ENCODE results near the gene CCDC12.

The CCDC12 gene

DNA sequence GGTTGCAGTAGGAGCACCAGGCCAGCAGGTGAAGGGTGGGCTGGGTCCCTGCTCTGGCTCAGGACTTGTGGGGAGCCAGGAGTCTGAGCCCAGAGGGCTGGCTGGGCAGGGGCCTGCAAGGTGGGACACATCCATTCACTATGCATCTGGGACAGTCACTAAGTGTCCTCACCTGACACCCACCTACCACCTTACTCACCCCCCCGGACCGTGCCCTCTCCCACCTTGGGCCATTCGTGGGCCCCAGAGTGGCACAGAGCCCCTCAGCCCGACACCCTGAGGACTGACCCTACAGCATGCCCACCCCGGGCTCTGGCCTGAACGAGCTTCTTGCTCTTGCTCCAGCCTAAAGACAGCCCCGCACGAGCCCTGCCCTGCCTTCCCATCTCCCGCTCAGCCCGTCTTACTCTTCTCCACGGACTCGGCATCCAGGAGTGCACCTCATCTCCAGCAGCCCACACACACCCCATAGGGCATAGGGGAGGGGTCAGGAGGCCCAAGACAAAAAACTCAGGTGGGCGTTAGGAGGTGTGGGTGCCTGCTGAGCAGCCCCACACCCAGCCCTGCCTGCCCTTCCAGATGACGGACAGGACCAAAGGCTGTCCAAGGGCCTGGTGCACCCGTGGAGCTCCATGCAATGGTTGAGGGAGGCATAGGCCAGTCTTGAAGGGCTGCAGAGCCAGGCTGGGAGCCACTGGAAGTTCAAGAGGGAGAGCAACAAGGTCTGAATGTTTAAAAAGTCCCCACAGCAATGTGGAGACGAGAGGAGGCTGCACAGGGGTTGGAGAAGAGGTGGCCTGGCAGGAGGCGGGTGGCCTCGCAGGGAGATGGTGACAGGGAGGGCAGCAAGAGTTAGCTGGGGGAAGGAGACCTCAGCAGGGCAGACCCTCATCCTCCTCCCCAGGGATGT, 72.0 kb downstream of the CCDC12 start:
- DNase-seq = no peak

DNA sequence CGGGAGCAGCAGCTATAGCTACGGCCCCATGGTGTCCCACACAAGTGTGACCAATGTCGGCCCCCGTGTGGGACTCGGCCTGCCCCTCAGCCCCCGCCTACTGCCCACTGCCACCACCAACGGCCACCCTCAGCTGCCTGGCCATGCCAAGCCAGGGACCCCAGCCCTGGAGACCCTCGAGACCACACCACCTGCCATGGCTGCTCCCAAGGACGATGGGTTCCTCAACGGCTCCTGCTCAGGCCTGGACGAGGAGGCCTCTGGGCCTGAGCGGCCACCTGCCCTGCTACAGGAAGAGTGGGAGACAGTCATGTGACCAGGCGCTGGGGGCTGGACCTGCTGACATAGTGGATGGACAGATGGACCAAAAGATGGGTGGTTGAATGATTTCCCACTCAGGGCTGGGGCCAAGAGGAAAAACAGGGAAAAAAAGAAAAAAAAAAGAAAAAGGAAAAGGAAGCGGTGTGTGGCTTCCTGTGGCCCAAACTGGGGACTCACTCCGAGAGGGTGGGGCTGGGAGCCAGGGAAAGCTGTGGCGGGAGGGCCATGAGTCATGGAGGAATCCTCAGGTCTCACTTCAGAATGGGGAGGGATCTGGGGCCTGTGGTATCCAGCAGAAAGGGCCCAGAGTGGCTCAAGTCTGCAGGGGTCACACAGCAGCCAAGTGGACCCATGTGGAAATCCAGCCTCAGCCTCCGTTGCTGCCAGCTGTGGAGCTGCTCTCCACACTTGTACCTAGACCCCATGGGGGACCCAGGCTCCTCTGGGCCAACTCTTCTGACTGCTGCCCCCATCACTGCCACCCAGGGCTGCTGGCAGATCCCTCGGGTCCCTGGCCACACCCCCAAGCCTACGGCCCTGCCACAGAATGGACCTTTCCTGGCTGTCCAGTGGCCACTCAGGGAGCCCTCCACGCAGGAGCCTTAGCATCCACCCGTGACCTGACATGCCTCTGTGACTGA, 72.9 kb downstream of the CCDC12 start:
- DNase-seq = no peak

DNA sequence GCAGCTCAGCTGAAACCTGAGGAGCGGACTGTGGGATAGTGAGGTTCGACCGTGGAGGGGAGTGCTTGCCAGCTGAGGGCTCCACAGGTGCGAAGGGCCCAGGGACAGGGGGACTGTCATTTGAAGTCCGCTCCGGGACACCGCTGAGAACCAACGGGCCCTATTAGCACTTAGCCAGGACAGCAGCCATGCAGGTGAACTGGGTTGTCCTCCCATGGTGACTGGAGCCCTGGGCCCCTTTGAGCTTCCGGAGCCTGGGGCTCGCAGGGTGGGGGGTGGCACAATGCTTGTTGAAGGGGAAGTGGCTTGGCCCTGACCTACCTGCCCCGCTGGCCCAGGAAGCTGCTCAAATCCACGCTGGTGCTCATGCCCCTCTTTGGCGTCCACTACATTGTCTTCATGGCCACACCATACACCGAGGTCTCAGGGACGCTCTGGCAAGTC, 74.3 kb downstream of the CCDC12 start:
- no peak for DNase-seq

DNA sequence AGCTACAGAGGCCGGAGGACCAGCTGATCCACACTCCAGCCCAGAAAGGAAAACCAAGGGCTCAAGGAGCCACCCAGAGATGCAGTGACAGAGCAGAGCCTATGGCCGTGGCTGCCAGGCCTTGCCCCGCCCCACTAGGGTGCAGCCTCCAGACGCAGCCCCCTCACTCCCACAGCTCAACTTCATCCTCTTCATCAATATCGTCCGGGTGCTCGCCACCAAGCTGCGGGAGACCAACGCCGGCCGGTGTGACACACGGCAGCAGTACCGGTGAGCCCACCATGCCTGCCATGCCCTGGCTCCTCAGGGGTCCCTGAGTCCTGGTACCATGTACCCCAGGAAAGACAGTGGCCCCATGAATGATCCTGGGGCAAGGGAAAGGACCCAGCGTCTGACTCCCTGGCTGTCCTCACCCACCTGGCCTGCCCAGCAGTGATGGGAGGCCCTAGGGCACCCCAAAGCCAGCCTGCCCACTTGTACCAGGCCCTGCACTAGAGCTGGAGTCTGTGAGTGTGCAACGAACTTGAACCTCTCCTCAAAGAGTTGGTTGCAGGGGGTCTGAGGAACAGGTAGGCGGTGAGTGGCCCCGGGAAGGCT, 74.9 kb downstream of the CCDC12 start:
- no peak for DNase-seq

DNA sequence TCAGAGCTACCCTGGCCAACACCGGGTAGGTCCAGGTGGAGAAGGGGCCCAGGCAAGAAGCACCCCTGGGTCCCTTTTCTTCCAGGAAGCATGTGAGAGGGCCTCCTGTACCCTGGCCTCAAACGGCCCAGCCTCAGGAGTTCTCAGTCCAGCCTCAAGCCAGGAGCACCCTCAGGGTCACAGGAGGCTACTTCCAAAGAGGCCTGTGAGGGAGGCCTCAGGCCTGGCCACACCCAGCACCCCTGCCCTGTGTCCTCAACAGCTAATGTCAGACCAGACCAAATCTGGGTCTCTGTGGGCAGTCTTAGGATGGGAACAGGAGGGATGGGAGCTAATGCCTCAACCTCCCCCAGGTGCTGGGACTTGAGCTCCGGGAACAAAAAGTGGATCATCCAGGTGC, 75.5 kb downstream of the CCDC12 start:
- DNase-seq = no peak

DNA sequence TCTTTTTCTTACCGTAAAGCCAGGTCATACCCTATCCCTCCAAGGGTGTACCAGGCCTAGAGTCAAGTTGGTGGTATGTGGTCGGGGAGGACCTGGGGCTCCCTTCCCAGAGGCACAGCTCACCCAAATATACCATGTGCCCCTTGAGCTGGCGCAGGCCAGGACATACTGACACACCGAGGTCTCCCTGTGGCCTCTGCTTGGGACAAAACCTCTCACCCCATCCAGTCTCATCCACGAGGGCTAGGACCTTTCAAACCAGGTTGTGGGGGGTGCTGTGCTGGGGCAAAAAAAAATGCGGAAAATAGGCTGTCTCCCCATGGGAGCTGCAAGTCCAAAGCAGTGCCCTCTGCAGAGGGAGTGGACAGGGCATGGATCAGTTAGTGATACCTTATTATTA, 76.2 kb downstream of the CCDC12 start:
- DNase-seq = no peak

DNA sequence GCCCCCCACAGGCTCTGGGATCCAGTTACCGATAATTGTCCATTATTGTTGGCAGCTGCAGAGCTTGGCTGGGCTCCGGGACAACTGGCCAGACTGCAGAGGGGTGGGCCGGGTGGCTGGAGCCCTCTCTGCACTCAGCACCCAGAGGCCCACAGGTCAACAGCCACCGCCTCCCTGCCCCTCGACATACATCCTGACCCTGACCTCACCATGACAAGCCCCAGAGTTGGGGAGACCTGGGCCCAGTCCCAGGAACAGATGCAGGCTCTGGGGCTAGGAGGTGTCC, 76.6 kb downstream of the CCDC12 start:
- no peak for DNase-seq

DNA sequence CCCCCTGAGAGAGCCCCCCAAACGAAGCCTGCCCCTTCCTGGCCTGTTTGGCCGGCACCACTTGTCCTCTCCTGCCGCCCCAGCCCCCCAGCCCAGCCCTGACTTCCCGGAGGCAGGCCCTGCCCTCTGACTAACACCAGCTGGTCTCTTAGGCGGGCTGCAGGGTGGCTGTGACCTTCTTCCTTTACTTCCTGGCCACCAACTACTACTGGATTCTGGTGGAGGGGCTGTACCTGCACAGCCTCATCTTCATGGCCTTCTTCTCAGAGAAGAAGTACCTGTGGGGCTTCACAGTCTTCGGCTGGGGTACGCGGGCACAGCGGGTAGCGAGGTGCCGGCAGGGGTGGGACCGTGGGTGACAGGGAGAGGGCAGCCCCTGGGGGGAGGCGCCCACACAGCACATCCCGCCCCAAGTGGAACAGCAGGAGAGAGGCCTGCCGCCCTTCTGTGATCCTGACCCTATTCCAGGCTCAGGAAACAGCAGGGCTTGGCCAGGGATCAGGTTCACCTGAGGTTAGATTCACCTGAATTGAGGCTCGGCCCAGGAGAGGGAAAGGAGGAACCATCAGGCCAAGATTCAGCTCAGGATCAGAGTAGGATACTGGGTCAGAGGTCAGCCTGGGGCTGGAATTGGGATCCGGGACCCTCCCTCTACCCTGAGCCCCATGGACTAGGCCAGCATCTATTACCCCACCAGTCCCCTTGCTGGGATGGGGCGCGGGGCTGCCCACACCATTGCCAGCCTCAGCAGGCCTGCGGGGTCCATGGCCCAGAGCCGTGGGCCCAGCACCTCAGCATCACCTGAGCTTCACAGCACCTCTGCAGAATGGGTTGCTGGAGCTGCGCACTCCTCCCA, 77.2 kb downstream of the CCDC12 start:
- no peak for DNase-seq

DNA sequence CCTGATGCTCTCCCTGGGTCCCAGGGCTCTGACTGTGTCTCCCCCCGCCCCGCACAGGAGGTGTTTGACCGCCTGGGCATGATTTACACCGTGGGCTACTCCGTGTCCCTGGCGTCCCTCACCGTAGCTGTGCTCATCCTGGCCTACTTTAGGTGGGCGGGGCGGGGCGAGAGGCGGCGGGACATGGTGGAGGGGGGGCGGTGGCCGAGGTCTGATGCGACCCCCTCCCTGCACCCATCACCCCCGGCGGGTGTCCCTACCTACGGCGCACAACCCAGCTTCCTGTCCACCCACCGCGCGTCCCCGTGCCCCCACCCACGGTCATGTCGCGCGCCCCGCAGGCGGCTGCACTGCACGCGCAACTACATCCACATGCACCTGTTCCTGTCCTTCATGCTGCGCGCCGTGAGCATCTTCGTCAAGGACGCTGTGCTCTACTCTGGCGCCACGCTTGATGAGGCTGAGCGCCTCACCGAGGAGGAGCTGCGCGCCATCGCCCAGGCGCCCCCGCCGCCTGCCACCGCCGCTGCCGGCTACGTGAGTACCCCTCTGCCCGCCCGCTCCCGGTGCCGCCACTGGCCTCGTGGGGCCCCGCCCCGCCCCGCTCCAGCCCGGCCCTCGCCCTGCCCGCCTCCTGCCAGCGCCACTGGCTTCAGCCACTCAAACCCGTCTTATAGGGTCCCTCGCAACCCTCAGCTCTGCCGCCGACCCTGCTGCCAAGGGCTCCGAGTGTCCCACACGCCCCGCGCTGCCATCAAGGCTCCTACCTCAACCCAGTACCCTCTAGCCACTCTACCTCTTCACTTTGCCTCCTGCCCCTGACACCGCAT, 78.0 kb downstream of the CCDC12 start:
- DNase-seq = no peak

DNA sequence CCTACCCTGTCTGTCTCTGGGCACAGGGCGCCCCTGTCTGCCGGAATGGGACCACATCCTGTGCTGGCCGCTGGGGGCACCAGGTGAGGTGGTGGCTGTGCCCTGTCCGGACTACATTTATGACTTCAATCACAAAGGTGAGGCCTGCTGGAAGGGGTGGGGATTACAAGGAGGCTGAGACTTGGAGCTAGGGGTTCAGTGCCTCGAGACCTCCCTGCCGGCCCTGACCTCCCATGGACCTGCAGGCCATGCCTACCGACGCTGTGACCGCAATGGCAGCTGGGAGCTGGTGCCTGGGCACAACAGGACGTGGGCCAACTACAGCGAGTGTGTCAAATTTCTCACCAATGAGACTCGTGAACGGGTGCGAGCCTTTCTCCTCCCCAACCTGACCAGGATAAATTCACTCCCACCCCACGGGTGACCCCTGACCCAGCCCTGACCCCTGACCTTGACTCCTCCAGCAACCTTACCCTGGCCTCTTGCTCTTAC, 78.7 kb downstream of the CCDC12 start:
- DNase-seq = no peak

DNA sequence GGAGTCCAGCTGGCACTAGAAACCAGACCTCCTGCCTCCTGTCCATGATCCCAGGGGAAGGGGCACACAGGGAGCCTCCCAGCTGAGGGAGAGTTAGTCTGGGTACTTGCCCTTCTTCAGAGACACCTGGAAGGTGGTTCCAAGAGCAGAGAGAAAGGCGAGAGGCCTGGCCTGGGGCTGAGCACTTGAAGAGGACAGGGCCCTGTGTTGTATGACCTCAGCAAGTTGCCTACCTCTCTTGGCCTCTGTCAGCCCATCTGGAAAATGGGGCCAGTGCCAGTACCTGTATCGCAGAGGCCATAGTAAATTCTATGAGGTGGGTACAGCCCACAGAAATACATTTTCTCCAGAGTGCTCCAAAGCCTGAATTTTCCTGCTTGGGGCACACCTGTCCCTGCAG, 79.5 kb downstream of the CCDC12 start:
- no peak for DNase-seq

DNA sequence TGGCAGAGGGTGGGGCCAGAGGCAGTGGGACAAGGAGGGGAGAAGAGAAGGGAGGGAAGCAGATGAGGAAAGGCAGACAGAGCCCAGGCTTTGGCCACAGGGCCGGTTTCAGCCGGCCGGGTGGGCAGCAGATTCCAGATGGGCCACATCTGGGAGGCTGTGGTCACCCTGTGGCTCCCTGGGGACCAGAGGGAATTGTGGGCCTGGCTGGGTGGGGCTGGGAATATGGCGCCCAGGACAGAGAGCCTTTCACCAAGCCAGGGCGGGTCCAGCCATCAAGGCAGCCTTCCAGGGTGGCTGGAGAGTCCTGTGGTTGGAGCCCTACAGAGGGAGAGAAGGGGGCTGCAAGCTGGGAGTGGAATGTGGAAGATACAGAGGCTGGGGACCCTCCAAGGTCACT, 80.2 kb downstream of the CCDC12 start:
- no peak for DNase-seq

DNA sequence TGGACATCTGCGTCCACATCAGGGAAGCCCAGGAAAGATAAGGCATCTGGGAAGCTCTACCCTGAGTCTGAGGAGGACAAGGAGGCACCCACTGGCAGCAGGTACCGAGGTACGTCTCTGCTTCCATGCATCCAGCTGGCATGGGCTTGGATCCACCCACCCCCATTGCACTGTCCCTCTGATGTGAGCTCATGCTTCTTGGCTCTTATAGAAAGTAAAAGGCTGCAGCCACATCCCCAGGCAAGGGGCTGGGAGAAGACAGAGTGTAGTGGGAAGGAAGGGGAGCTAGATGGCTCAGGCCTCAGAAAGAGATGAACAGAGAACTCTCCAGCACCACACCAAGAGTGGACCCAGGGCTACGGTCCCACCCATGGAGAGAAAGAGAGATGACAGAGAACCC, 80.8 kb downstream of the CCDC12 start:
- DNase-seq = no peak

DNA sequence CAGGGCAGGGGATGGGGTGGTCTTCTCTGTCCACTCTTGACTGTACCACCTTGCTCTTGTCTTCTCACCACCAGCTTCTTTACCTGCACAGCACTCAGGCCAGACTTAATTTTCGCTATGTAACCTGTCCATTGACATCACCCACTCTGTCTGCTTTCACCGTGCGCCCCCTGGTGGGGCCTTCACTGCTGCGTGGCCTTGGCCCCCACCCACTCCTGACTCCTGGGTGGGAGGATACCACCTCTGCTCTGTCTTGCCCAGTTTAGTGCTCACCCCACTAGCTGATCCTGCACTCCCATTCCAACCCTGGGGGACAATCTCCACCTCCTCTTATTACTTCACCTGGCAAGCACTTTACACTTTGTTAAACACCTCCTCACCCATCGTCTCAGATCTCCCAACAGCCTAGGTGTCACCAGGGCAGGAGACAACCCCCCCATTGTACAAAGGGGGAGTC, 81.3 kb downstream of the CCDC12 start:
- peak; percentile 31 to 51 for DNase-seq

DNA sequence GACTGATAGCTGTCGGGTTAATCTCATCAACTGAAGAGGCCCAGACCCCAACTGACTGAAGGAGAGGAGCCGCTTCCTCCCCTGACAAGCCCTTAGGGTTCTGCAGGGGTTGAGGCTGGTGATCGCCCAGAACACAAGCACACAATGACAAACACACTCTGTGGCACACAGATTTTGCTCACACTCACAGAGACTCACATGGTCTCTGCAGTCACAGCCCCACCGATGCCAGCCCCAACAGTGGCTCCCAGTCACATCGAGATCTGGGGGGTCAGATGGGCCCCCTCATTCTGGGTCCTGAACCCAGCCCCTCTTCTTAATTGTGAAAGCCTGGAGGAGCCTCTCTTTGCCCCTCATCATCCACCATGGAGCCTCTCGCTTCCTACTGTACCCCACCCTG, 82.3 kb downstream of the CCDC12 start:
- no peak for DNase-seq

DNA sequence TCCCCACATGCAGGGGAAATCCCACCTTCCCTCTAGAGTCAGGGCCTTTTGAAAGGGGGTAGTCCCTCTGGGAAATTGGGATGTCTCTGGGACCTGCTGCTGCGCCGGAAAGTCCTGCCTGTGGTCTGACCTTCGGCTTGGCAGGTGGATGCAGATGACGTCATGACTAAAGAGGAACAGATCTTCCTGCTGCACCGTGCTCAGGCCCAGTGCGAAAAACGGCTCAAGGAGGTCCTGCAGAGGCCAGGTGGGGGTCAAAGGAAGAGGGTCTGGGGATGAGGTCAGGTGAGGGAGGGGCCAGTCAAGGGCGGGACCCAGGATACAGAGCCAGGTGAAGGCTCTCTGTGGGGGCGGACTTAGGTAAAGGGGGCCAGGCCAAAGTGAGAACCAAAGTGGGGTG, 82.8 kb downstream of the CCDC12 start:
- no peak for DNase-seq

DNA sequence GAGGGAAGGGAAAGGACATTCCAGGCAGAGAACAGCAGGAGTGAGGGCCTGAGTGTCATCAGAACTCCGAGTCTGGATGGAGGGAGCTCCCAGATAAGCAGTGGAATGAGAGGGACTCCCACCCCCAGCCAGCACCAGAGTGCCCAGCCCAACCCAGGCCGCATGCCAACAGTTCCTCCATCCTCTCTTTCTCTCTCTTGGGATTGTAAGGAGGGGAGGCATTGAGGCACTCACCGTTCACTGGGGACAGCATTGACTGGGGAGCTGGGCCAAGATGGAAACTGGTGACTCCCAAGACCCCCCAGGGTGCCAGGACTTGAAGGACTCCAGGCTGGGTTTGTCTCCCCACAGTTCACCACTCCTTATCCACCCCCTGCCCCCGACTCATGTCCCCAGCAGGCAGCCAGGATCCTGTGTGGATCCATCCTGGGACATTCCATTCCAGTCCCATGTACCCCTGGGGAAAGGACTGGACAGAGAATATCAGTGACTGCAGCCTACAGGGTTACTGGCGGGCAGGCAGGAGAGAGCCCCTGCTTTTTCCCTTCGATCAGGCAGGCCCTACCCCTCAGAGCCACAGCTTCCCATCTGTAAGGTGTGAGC, 83.3 kb downstream of the CCDC12 start:
- no peak for DNase-seq

DNA sequence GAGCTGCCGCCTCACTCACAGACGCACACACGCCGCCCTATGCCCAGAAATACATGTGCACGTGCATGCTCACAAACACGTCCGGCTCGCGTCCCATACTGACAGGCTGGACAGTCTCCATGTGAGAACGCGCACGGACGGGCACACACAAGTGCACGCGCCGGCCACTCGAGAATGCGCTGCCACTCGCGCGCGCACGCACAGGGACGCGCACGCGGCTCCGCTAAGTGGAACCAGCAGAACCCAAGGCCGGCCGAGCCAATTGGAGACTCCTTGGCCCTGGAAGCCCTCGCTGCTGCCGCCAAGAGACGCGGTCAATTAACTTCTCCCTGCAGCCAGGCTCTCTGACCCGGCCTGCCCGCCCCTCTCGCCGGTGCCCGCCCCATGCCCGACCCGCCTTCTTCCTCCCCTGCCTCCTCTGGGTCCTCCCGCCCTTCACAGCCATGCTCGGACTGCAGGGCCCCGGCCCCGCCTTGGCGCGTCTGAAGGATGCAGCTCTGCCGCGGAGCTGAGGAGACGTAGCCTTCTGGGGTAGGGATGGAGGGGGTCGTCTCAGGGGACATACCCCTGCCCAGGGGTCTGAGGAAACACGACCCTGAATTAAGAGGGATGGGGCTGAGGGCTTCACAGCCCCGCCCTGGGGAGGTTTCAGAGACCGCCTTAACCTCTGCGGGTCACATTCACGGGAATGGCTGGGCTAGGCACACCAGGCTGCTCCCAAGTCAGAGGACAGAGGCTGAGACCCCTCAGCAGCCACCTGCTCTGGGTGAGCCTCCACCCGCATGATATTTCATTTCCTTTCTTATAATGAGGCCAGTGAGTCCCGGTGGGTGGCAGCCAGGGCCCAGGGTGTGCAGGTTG, 84.0 kb downstream of the CCDC12 start:
- peak; percentile 72 to 75 for DNase-seq

DNA sequence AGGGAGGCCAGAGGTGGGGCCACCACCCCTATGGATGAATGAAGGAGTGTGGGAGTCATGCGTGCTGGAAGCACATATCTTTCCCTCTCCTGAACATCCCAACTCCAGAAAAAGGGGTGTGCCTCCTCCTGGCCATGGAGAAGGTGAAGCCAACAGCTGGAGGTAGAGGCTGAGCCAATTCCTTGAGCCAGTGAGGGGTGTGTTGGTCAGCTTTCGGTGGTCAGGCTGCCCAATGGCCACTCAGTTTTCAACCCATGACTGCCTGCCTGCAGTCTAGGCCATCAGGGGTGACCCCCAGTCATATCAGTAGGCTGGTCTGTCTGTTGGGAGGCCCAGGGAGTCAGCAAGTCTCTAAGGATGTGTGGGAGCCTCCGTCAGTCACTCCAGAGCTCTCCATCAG, 85.4 kb downstream of the CCDC12 start:
- no peak for DNase-seq

DNA sequence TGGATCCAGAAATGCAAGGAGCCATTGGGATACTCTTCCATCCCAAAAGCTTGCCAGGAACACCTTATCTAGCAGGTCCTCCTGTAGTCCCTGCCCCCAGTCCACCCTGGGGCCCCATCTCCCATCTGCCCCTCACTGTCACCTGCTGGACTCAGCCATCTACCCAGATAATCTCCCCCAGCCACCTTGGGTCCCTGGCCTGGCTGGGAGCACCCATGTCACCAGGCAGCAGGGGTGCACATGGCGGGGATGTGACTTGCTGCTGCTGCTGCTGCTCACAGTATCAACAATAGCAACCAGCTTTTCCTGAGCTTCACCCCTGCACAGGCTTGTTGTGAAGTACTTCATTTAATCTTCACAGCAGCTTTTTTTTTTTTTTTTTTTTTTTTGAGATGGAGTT, 86.4 kb downstream of the CCDC12 start:
- no peak for DNase-seq

All from inflammatory macrophage (primary cell).